ENCODE results near the gene GTF3C2. TPM values are rescaled to one million over a fixed set of nuclear protein-coding genes. Genes with fewer than 3 reads are reported as not detected.

The GTF3C2 gene
- total RNA-seq, 1 donor from 2014 or later = 76.2 TPM

GRCh38 chr2:27309651-27310050 lies 46.9 kb downstream of the GTF3C2 start:
- Histone ChIP-seq H3K36me3 (peaks cover 0 to 27% of the 10 kb centered on the region in 2 donors), H3K4me1 (peaks cover 0 to 15% of the 10 kb centered on the region in 2 donors), H3K4me3 (no peak overlapping the region), H3K27ac (no peak overlapping the region), H3K9me3 (no peaks in the 10 kb centered on the region), H3K27me3 (peaks cover 12% of the 10 kb centered on the region)
- no peak for DNase-seq (ENCODE audit: low spot score in 2 of 2)
- TF ChIP-seq CTCF (IDR thresholded peaks at IDR 0.05) = no peak
- intact Hi-C loops (cut with DNase I) = no loop called here

GRCh38 chr2:27308359-27308881 lies 48.1 kb downstream of the GTF3C2 start, which contains the start of gene UCN:
Gene UCN (minus strand): TSS chr2:27308445. CDS start chr2:27307895, 550 bp downstream.
- Histone ChIP-seq H3K4me3 (no peak within 1 kb of the TSS), H3K9me3 (no peaks in the 10 kb centered on the region), H3K4me1 (peaks cover 0 to 15% of the 10 kb centered on the region in 2 donors), H3K27ac (no peak within 1 kb of the TSS), H3K36me3 (peaks cover 0 to 27% of the 10 kb centered on the region in 2 donors), H3K27me3 (peaks cover 12% of the 10 kb centered on the region)
- DNase-seq (ENCODE audit: low spot score in 2 of 2) = peak in 1 of 2 donors; percentile 66
- no peak for TF ChIP-seq CTCF (IDR thresholded peaks at IDR 0.05)
- intact Hi-C loops (cut with DNase I) = no loop called here

GRCh38 chr2:27307545-27308358 lies 48.8 kb downstream of the GTF3C2 start:
- DNase-seq (ENCODE audit: low spot score in 2 of 2) = no peak
- peaks cover 0 to 19% of the 10 kb centered on the region in 2 donors for H3K4me1 ChIP-seq
- no peak overlapping the region for H3K27ac ChIP-seq
- intact Hi-C loops (cut with DNase I) = no loop called here
- peaks cover 0 to 26% of the 10 kb centered on the region in 2 donors for H3K36me3 ChIP-seq
- no peaks in the 10 kb centered on the region for H3K9me3 ChIP-seq
- H3K4me3 ChIP-seq = no peak overlapping the region
- TF ChIP-seq CTCF (IDR thresholded peaks at IDR 0.05) = no peak
- H3K27me3 ChIP-seq = peaks cover 12% of the 10 kb centered on the region

- TF ChIP-seq CTCF (IDR thresholded peaks at IDR 0.05) = no peak
- H3K27ac ChIP-seq = no peak overlapping the region
- peaks cover 0 to 22% of the 10 kb centered on the region in 2 donors for H3K36me3 ChIP-seq
- H3K4me1 ChIP-seq = peaks cover 0 to 19% of the 10 kb centered on the region in 2 donors
- no peak overlapping the region for H3K4me3 ChIP-seq
- no peak for DNase-seq (ENCODE audit: low spot score in 2 of 2)
- intact Hi-C loops (cut with DNase I) = no loop called here
- H3K27me3 ChIP-seq = peaks cover 12% of the 10 kb centered on the region
- H3K9me3 ChIP-seq = no peaks in the 10 kb centered on the region
Observed at GRCh38 chr2:27307287-27307544, 49.3 kb downstream of the GTF3C2 start.

GRCh38 chr2:27306573-27307286 lies 49.8 kb downstream of the GTF3C2 start:
- peaks cover 0 to 17% of the 10 kb centered on the region in 2 donors for H3K36me3 ChIP-seq
- intact Hi-C loops (cut with DNase I) = no loop called here

More at GRCh38 chr2:27306573-27307286, 49.8 kb downstream of the GTF3C2 start:
- H3K4me1 ChIP-seq = peaks cover 0 to 19% of the 10 kb centered on the region in 2 donors
- H3K27ac ChIP-seq = no peak overlapping the region
- no peaks in the 10 kb centered on the region for H3K9me3 ChIP-seq
- H3K4me3 ChIP-seq = no peak overlapping the region
- no peak for DNase-seq (ENCODE audit: low spot score in 2 of 2)
- TF ChIP-seq CTCF (IDR thresholded peaks at IDR 0.05) = no peak
- peaks cover 12% of the 10 kb centered on the region for H3K27me3 ChIP-seq
